22Rv1 (cell line): ENCODE data around the gene LRRC32.

Experiments
- H3K27ac ChIP-seq: fragments of 450-650 bp; 2 replicates; pipeline ENCODE4 v1.5.1; 2017
- CTCF ChIP-seq: fragments of 450-650 bp; IDR thresholded peaks from 2 replicates; pipeline ENCODE4 v1.5.1; 2017; ENCODE audit warnings: mild to moderate bottlenecking
- ZFX ChIP-seq: fragments of 450-650 bp; IDR thresholded peaks from 2 replicates; pipeline ENCODE4 v1.6.1; 2017; ENCODE audit warnings: antibody characterized with exemption, borderline replicate concordance

LRRC32 gene

GRCh38 chr11:76617553-76618265, 52.8 kb downstream of the LRRC32 start:
- no peak for TF ChIP-seq ZFX
- TF ChIP-seq CTCF, result no peak
- H3K27ac ChIP-seq, result no peak overlapping the region

DNA sequence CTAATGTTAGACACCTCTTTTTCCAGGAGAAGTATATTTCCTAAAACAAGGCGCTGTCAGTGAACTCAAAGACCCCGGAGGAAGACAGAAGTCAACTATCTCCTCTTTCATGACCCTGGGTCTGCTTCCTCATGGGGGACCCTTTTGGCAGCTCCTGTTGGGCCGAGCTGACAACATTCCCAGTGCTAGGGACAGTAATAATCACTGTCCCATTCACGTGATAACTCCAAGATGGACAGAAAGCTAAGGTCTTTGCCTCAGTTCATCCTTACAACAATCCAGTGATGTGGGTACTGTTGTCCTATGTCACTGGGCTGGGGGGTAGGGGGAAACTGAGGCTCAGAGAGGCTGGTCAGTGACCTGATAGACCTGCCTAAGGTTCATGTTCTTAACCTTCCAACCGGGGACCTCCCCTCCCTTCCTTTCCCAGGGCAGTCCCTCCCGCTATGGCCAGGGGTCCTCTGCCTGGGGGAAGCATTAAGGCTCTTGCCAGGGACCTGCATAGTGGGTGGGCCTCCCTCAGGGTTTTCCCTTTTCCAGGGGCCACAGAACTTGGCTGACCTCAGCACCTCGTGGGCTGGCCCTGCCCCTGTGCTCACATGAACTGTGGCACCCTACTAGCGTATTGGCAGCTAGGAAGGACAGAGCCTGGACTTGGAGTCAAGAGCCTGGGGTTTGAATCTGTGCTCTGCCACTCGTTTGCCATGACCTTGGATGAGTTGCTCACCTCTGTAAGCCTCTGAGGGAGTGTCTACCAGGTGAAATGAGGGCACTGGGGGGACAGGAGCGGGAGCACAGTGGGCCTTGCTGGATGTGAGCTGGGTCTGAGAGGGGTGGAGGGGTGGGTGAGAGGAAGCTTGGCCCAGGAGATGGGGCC, 53.6 kb downstream of the LRRC32 start:
- TF ChIP-seq ZFX, result no peak
- TF ChIP-seq CTCF, result no peak
- H3K27ac ChIP-seq, result no peak overlapping the region

- TF ChIP-seq ZFX (no peak), CTCF (no peak)
- no peak overlapping the region for H3K27ac ChIP-seq
These were observed 54.6 kb downstream of the LRRC32 start for GRCh38 chr11:76615950-76616349.

GRCh38 chr11:76614471-76615179, 55.9 kb downstream of the LRRC32 start:
- TF ChIP-seq ZFX, result no peak
- TF ChIP-seq CTCF, result no peak

DNA sequence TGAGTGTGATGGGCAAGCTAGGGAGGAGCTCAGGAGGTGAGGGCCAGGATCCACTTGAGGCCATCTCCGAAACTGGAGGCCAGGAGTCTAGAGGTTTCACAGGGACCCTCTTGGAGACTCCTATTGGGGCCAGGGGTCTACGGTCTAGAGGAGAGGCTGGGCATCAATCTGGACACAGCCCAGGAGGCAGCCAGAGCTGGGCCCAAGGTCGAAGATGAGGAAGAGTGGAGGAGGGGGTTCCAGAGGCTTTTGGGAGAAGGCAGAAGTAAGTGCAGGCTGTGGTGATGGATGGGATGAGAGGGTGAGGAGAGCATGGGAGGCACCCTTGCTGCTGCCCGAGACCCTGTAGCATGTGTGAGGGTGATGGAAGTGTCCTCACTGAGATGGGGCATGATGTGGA, 56.6 kb downstream of the LRRC32 start:
- H3K27ac ChIP-seq, result no peak overlapping the region
- TF ChIP-seq CTCF (no peak), ZFX (no peak)

More at GRCh38 chr11:76614471-76615179, 55.9 kb downstream of the LRRC32 start:
- no peak overlapping the region for H3K27ac ChIP-seq

DNA sequence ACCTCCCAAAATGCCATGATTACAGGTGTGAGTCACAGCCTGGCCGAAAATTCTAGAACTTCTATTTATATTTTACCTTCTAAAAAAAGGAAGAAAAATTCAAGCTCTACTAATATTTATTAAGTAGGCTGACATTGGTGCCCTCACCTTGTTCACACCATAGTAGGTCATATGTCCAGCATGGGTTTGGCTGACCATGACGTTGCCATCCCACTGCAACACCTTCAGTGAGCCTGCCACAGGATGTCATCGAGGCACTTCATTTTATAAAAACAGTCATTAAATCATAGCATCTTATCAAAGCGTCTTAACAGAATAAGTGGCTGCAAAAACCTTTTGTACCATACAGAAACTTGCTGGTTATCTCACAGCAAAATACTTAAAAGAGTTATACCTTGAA, 58.3 kb downstream of the LRRC32 start:
- no peak for TF ChIP-seq ZFX
- no peak for TF ChIP-seq CTCF
- no peak overlapping the region for H3K27ac ChIP-seq
